ENCODE data around the gene SBF2.

Gene SBF2

DNA sequence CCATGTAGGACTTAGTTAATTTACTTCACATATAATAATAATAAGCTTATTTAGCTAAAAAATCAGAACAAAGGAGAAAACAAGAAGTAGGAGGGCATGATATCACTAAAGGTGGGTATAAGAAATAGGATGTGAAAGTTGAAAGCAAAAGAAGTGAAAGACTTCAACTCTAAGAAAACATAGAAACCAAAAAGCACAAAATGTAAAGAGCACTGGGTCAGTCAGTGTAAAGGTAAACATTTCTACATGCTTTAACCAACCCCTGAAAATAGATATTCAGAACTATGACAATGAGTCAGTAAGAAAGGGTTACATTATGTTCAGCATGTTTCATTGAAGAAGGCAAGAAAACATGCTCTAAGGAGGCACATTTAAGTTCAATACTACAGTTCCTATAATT, 331.3 kb downstream of the SBF2 start:
- Histone ChIP-seq H3K9ac (no peak overlapping the region), H3K36me3 (ENCODE audit: insufficient read depth) (no peaks in the 10 kb centered on the region), H3K27me3 (ENCODE audit: insufficient read depth, low read depth) (no peaks in the 10 kb centered on the region), H3K27ac (no peak overlapping the region), H3K4me3 (IDR thresholded peaks at IDR 0.05; ENCODE audit: insufficient read depth, low read depth, low read length) (no peak overlapping the region), H4K20me1 (ENCODE audit: insufficient read depth) (no peaks in the 10 kb centered on the region), H3K4me1 (ENCODE audit: low read depth, poor library complexity, severe bottlenecking) (no peaks in the 10 kb centered on the region), H2AFZ (ENCODE audit: low read depth) (no peak overlapping the region), H3K4me2 (no peak overlapping the region), H3K79me2 (ENCODE audit: insufficient read depth, low read depth) (no peaks in the 10 kb centered on the region)
- TF ChIP-seq, protein P1, sequence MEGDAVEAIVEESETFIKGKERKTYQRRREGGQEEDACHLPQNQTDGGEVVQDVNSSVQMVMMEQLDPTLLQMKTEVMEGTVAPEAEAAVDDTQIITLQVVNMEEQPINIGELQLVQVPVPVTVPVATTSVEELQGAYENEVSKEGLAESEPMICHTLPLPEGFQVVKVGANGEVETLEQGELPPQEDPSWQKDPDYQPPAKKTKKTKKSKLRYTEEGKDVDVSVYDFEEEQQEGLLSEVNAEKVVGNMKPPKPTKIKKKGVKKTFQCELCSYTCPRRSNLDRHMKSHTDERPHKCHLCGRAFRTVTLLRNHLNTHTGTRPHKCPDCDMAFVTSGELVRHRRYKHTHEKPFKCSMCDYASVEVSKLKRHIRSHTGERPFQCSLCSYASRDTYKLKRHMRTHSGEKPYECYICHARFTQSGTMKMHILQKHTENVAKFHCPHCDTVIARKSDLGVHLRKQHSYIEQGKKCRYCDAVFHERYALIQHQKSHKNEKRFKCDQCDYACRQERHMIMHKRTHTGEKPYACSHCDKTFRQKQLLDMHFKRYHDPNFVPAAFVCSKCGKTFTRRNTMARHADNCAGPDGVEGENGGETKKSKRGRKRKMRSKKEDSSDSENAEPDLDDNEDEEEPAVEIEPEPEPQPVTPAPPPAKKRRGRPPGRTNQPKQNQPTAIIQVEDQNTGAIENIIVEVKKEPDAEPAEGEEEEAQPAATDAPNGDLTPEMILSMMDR (conservative IDR thresholded peaks at IDR 0.05; ENCODE audit: low read depth, low read length) = no peak

DNA sequence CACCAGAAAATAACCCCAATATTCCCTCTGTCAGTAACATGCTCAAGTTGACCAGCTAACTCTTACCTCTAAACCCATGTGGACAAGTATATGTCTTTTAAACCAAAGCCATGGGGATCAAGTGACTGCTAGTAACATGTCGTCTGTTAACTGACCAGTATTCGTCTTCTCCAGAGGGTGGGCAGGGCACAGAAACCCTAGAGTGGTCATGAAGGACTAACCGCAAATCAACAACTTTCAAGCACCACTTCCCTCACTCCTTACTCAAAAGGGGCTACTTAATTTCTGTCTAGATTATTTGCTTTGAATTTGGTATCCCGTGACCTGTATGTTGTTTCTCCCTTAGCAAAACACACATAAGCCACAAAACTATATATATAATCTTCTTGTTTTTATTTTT, 336.9 kb downstream of the SBF2 start:
- H3K79me2 ChIP-seq (ENCODE audit: insufficient read depth, low read depth) = no peaks in the 10 kb centered on the region
- H3K27me3 ChIP-seq (ENCODE audit: insufficient read depth, low read depth) = no peaks in the 10 kb centered on the region
- H3K4me3 ChIP-seq (IDR thresholded peaks at IDR 0.05; ENCODE audit: insufficient read depth, low read depth, low read length) = no peak overlapping the region
- no peak overlapping the region for H3K27ac ChIP-seq
- TF ChIP-seq, protein P1 (conservative IDR thresholded peaks at IDR 0.05; ENCODE audit: low read depth, low read length) = no peak
- no peak overlapping the region for H3K9ac ChIP-seq
- H4K20me1 ChIP-seq (ENCODE audit: insufficient read depth) = no peaks in the 10 kb centered on the region
- H3K4me1 ChIP-seq (ENCODE audit: low read depth, poor library complexity, severe bottlenecking) = no peaks in the 10 kb centered on the region
- H3K36me3 ChIP-seq (ENCODE audit: insufficient read depth) = no peaks in the 10 kb centered on the region
- no peak overlapping the region for H2AFZ ChIP-seq (ENCODE audit: low read depth)
- H3K4me2 ChIP-seq = no peak overlapping the region

DNA sequence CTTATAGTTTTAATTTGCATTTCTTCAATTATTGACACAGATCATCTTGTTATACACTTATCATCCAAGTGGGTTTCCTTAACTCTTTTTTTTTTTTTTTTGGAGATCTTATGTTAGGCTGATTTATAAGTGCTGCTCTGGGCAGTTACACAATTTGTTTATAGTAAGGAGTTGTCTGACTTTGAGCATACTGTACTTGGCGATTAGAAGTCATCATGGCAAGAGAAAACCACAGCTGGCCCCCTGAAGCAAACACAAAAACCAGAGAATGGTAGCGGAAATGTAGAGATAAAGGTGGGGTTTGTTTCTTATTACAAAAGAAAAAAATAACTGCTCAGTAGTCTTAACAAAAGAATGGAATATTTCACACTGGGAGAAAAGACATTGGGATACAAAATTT, 337.5 kb downstream of the SBF2 start:
- no peaks in the 10 kb centered on the region for H3K27me3 ChIP-seq (ENCODE audit: insufficient read depth, low read depth)
- no peak overlapping the region for H3K4me2 ChIP-seq
- H3K27ac ChIP-seq = no peak overlapping the region
- no peak overlapping the region for H3K9ac ChIP-seq
- no peaks in the 10 kb centered on the region for H4K20me1 ChIP-seq (ENCODE audit: insufficient read depth)
- H3K79me2 ChIP-seq (ENCODE audit: insufficient read depth, low read depth) = no peaks in the 10 kb centered on the region
- no peak overlapping the region for H2AFZ ChIP-seq (ENCODE audit: low read depth)
- TF ChIP-seq, protein P1 (conservative IDR thresholded peaks at IDR 0.05; ENCODE audit: low read depth, low read length) = no peak
- no peaks in the 10 kb centered on the region for H3K4me1 ChIP-seq (ENCODE audit: low read depth, poor library complexity, severe bottlenecking)
- no peaks in the 10 kb centered on the region for H3K36me3 ChIP-seq (ENCODE audit: insufficient read depth)
- no peak overlapping the region for H3K4me3 ChIP-seq (IDR thresholded peaks at IDR 0.05; ENCODE audit: insufficient read depth, low read depth, low read length)

DNA sequence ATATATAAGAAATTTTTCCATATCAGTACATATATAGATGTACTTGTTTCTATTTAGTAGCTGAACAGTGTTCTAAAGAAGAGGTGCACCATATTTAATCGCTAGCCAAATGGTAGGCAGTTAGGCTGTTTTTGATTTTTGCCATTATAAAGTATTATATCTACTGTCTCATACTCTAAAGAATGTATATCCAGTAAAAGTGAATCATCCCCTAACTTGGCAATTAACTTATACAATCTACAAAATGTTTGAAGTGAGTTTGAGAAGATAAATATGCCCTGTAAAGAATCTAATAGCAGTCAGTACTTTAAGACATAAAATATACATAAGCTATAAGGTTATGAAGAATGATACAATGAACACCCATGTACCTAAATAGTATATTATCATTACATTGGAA, 338.6 kb downstream of the SBF2 start:
- TF ChIP-seq, protein P1 (conservative IDR thresholded peaks at IDR 0.05; ENCODE audit: low read depth, low read length) = no peak
- Histone ChIP-seq H3K27me3 (ENCODE audit: insufficient read depth, low read depth) (no peaks in the 10 kb centered on the region), H4K20me1 (ENCODE audit: insufficient read depth) (no peaks in the 10 kb centered on the region), H3K4me3 (IDR thresholded peaks at IDR 0.05; ENCODE audit: insufficient read depth, low read depth, low read length) (no peak overlapping the region), H3K27ac (no peak overlapping the region), H3K9ac (no peak overlapping the region), H3K79me2 (ENCODE audit: insufficient read depth, low read depth) (no peaks in the 10 kb centered on the region), H3K4me1 (ENCODE audit: low read depth, poor library complexity, severe bottlenecking) (no peaks in the 10 kb centered on the region), H3K4me2 (no peak overlapping the region), H3K36me3 (ENCODE audit: insufficient read depth) (no peaks in the 10 kb centered on the region), H2AFZ (ENCODE audit: low read depth) (no peak overlapping the region)

Data from KMS-11 (cell line).